Muscle of leg (tissue), 11 donors: Measurements from ENCODE around the gene UQCRHL. TPM values are rescaled to one million over a fixed set of nuclear protein-coding genes. Genes with fewer than 3 reads are reported as not detected.

Source experiments
- DNase-seq: peaks from one replicate; pipeline ENCODE4 v3.0.0; 2013
- H3K27ac ChIP-seq: one replicate; pipeline ENCODE4 v1.5.1; 2013; ENCODE audit warnings: mild to moderate bottlenecking, low read length, control low read depth
- H3K27me3 ChIP-seq: one replicate; pipeline ENCODE4 v1.6.1; 2013; ENCODE audit warnings: low read length; ENCODE audit not compliant: control insufficient read depth, insufficient read depth
- H3K36me3 ChIP-seq: one replicate; pipeline ENCODE4 v1.6.1; 2013; ENCODE audit warnings: low read length; ENCODE audit not compliant: control insufficient read depth, insufficient read depth
- H3K4me1 ChIP-seq: one replicate; pipeline ENCODE4 v1.6.1; 2013; ENCODE audit warnings: low read length; ENCODE audit not compliant: control insufficient read depth, insufficient read depth
- H3K4me3 ChIP-seq: one replicate; pipeline ENCODE4 v1.5.1; 2013; ENCODE audit warnings: low read length, control low read depth
- H3K9me3 ChIP-seq: replicated peaks from 2 replicates; pipeline ENCODE4 v1.6.1; 2013; ENCODE audit warnings: low read depth, low read length; ENCODE audit not compliant: control insufficient read depth
- WGBS: methylation state at CpG from one replicate; pipeline ENCODE4 v1.1.5; 2013; ENCODE audit warnings: missing lambda C conversion rate; ENCODE audit not compliant: insufficient coverage; 5-methylcytosine and 5-hydroxymethylcytosine counted together
- polyA plus RNA-seq, 8 donors: library from polyadenylated mRNA; unstranded; fragments of 120-200 nt; gene quantifications; one replicate each; pipeline versions ENCODE4 v1.2.1 to v1.2.3, GENCODE V29; 2013; ENCODE audit warnings: inconsistent platforms in 1 of 8, low replicate concordance in 1 of 8; ENCODE audit not compliant: insufficient read length in 8 of 8, insufficient read depth in 1 of 8
- total RNA-seq: library from RNA; stranded (reverse); fragments of 120-200 nt; gene quantifications from one replicate; pipeline ENCODE4 v1.2.4, GENCODE V29; 2013

The UQCRHL gene
- total and polyA plus RNA-seq, 9 donors, result 0.52 to 8.6 (median 1.3) TPM

- H3K36me3 ChIP-seq, result peaks cover 62% of the 10 kb centered on the region
- H3K4me3 ChIP-seq, result no peak overlapping the region
- no peak for DNase-seq
- H3K9me3 ChIP-seq, result no peaks in the 10 kb centered on the region
- H3K4me1 ChIP-seq, result no peaks in the 10 kb centered on the region
- H3K27me3 ChIP-seq, result no peaks in the 10 kb centered on the region
- H3K27ac ChIP-seq, result no peak overlapping the region
- WGBS, result 70% methylated on average over 5 of the region's 6 CpGs
These were observed 35.5 kb downstream of the UQCRHL start for GRCh38 chr1:15771836-15772515.

- 93% methylated on average over 13 of the region's 14 CpGs for WGBS
- peaks cover 60% of the 10 kb centered on the region for H3K36me3 ChIP-seq
- H3K27me3 ChIP-seq, result no peaks in the 10 kb centered on the region
- no peak overlapping the region for H3K4me3 ChIP-seq
- no peaks in the 10 kb centered on the region for H3K4me1 ChIP-seq
- no peak overlapping the region for H3K27ac ChIP-seq
- no peak for DNase-seq
- H3K9me3 ChIP-seq, result no peaks in the 10 kb centered on the region
These were observed 37.0 kb downstream of the UQCRHL start for GRCh38 chr1:15770313-15770962.

GRCh38 chr1:15768388-15768787 lies 39.1 kb downstream of the UQCRHL start:
- WGBS, result 98% methylated on average over 5 of the region's 7 CpGs

GRCh38 chr1:15767941-15768340 lies 39.5 kb downstream of the UQCRHL start:
- no peaks in the 10 kb centered on the region for H3K9me3 ChIP-seq
- H3K27ac ChIP-seq, result no peak overlapping the region
- 100% methylated on average over 5 of the region's 5 CpGs for WGBS
- no peak overlapping the region for H3K4me3 ChIP-seq
- DNase-seq, result no peak
- no peaks in the 10 kb centered on the region for H3K27me3 ChIP-seq
- peaks cover 56% of the 10 kb centered on the region for H3K36me3 ChIP-seq
- H3K4me1 ChIP-seq, result peaks cover 4% of the 10 kb centered on the region

More at GRCh38 chr1:15768388-15768787, 39.1 kb downstream of the UQCRHL start:
- peaks cover 4% of the 10 kb centered on the region for H3K4me1 ChIP-seq
- no peaks in the 10 kb centered on the region for H3K9me3 ChIP-seq
- DNase-seq, result no peak
- H3K4me3 ChIP-seq, result no peak overlapping the region
- H3K27me3 ChIP-seq, result no peaks in the 10 kb centered on the region
- no peak overlapping the region for H3K27ac ChIP-seq
- peaks cover 56% of the 10 kb centered on the region for H3K36me3 ChIP-seq

GRCh38 chr1:15765495-15766194 lies 41.8 kb downstream of the UQCRHL start:
- Histone ChIP-seq H3K27ac (no peak overlapping the region), H3K27me3 (peaks cover 2% of the 10 kb centered on the region), H3K4me1 (peaks cover 11% of the 10 kb centered on the region), H3K9me3 (no peaks in the 10 kb centered on the region), H3K4me3 (no peak overlapping the region), H3K36me3 (peaks cover 36% of the 10 kb centered on the region)
- DNase-seq, result no peak
- WGBS, result 79% methylated on average over 19 of the region's 20 CpGs

GRCh38 chr1:15764890-15765289 lies 42.6 kb downstream of the UQCRHL start:
- WGBS, result 90% methylated on average over 12 of the region's 15 CpGs
- Histone ChIP-seq H3K27me3 (peaks cover 6% of the 10 kb centered on the region), H3K9me3 (no peaks in the 10 kb centered on the region), H3K4me1 (peaks cover 16% of the 10 kb centered on the region), H3K36me3 (peaks cover 29% of the 10 kb centered on the region), H3K4me3 (no peak overlapping the region), H3K27ac (no peak overlapping the region)
- DNase-seq, result no peak

GRCh38 chr1:15764269-15764764 lies 43.1 kb downstream of the UQCRHL start:
- Histone ChIP-seq H3K27ac (no peak overlapping the region), H3K9me3 (no peaks in the 10 kb centered on the region), H3K4me3 (no peak overlapping the region), H3K27me3 (peaks cover 12% of the 10 kb centered on the region), H3K36me3 (peaks cover 29% of the 10 kb centered on the region), H3K4me1 (peaks cover 21% of the 10 kb centered on the region)
- WGBS, result 49% methylated on average over 6 of the region's 10 CpGs
- DNase-seq, result no peak

- Histone ChIP-seq H3K27ac (no peak overlapping the region), H3K4me3 (no peak overlapping the region), H3K27me3 (peaks cover 23% of the 10 kb centered on the region), H3K4me1 (peaks cover 32% of the 10 kb centered on the region), H3K36me3 (peaks cover 14% of the 10 kb centered on the region), H3K9me3 (no peaks in the 10 kb centered on the region)
- DNase-seq, result no peak
- WGBS, result 65% methylated on average over 7 of the region's 10 CpGs
These were observed 44.9 kb downstream of the UQCRHL start for GRCh38 chr1:15762546-15762945.

GRCh38 chr1:15761366-15762128 lies 45.9 kb downstream of the UQCRHL start:
- Histone ChIP-seq H3K36me3 (peaks cover 13% of the 10 kb centered on the region), H3K4me3 (no peak overlapping the region), H3K27me3 (peaks cover 32% of the 10 kb centered on the region), H3K9me3 (no peaks in the 10 kb centered on the region), H3K27ac (peak overlapping the region; percentile 75), H3K4me1 (peaks cover 41% of the 10 kb centered on the region)
- no peak for DNase-seq
- WGBS, result no CpG with 5 or more reads among the region's 8 CpGs
